ENCODE measurements around the gene KIAA1586.
A peak's percentile ranks its signal among the peaks of the same experiment; 100 is the strongest.
"Not testable (repeated sequence)": the region's sequence is repeated elsewhere in the genome, so short reads cannot be mapped to it uniquely, and the experiment has no call there.

Gene KIAA1586

DNA sequence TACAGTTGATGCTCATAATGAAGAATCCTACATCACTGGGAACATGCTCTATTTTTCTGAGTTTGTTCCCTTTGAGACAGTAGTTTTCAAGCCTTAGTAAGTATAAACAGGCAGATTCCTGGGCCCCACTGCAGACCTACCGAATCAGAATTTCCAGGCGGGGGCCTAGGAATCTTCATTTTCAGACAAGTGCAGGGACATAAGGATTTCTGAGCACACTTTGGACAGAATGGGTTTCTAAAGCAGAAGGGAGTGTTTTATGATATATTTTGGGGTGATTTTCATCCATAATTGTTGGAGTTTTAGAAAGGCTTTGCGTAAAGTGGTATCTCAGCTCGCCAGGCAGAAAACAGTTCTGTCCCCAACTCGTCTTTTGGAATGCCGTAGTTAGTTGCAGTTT, 1.4 kb downstream of the KIAA1586 start:
- DNase-seq: not testable (repeated sequence)

DNA sequence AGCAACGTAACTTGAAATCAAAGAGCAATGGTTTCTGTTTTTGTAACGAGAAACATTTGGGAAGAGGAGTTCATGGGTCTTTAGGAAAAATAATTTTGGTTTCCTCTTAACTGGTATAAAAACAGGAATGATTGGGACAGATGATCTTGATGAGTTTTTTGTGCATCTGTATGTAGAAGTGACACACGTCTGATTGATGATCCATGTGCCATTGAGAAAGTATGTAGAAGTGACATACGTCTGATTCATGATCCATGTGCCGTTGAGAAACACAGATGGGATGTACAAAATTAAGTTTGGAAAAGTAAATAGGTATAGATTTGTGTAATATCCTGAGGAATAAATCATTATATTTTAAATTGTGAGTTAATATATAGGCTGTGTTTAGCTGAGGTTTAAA, 2.1 kb downstream of the KIAA1586 start:
- no peak for DNase-seq

DNA sequence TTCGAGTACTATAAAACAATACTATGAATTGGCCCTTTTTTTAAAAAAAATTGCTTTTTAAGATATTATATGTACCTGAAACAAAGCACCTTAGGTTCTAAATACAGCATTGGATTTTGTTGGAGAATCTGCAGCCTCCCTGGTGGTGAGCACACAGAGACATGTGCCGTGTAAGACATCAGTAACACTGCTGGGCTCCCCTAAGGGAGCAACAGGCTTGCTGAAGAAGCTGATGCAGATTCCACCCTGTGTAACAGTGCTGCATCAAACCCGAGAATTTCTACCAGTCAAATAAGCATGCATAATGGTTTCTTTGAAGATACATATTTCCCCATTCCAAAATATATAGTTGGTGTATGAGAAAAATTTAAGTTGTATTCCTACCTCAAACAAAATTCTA, 17.4 kb downstream of the KIAA1586 start:
- no peak for DNase-seq

DNA sequence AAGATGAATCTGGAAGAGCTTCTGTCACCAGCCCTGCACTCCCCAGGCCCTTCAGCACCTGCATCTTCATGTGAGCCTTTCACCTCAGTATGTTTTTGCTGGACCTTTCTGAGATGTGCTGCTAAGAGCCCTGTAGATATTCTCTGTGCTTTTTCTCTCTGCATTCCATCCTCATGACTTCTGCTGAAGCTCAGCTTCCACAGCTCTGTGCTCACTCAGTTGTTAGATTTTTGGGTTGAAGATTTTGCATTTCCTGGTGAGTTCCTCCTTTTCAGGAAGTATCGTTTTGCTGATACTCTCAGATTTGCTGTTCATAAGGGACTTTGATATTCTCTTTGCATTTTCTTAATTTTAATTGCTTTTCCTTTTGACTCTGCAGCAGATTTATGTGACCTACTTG, 18.3 kb downstream of the KIAA1586 start:
- peak; percentile 17 for DNase-seq

DNA sequence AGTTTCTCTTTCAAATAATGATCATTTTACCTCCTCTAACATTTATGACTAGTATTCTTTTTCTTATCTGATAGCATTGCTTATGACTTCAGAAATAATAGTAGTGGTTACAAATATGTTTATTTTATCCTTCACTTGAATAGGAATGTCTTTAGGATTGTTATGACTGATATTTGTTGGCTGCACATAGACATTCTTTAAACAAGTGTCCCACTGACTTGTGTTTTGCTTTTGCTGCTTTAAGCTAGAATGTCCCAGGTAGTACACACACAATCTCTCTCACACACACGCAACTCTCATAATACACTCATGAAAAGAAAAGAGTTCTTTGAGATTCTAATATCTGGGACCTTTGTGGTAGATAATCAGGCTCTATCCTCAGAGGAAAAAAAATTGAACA, 21.6 kb downstream of the KIAA1586 start:
- no peak for DNase-seq

DNA sequence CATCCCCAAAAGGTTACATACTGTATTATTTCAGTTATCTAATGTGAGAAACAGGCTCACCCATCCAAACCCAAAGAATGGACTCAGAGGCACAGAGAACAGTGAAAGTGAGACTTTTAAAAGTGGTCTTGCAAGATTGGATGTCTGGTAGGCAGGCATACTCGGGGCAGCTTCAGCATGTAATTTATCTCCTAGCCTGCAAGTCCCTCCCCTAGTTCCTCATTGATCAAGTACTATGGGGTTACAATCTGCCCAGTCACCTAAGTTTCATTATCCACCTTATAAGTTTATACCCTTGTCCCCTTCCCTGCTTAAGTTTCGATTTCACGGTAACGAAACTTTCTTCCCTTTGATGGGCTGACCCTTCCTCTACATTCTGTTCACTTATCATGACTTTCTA, 22.7 kb downstream of the KIAA1586 start:
- no peak for DNase-seq

DNA sequence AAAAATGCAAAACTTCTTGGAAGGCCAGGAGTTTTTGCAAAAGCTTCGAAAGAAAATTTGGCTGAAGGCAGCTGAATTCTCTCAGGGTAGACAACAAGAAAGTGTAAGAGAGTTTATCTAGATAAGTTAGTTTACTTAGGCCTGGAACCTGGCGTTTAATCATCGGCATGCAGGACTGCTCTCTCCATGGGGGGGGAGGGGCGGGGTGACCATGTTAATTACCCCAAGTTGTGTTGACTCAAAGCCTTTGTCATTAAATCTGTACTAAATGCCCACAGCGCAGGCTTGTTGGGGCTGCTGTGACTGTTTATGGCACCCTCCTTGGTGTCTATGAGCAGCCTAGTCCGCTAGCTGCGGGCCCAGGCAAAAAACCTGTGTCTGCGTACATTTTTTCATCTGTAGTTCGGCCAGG, 23.4 kb downstream of the KIAA1586 start:
- DNase-seq: no peak

DNA sequence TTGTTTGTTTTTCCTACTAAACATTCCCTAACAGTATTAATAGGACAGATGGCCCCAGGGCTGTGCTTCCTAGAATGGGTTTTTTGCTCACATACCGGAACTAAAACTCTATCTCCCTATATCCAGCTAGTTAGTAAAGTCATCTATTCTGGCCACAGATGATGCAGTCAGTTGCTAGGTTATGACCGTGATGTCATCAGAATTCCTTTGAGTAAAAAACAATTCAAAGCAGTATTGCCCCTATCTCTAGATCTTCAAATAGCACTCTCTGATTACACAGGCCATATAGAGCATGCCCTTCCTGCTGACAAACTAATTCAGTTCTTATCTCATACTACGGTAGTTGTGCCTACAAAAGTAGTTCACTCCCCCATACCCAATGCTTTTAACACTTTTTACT, 25.6 kb downstream of the KIAA1586 start:
- DNase-seq: no peak

DNA sequence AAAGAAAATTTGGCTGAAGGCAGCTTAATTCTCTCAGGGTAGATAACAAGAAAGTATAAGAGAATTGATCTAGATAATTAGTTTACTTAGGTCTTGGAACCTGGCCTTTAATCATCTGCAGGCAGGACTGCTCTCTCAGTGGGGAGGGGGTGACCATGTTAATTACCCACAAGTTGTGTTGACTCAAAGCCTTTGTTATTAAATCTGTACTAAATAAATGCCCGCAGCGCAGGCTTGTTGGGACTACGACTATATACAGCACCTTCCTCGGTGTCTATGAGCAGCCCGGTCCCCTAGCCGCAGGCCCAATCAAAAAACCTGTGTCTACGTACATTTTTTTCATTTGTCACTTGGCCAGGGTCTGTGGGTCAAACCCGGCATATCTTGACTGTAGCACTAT, 27.9 kb downstream of the KIAA1586 start:
- DNase-seq: no peak

DNA sequence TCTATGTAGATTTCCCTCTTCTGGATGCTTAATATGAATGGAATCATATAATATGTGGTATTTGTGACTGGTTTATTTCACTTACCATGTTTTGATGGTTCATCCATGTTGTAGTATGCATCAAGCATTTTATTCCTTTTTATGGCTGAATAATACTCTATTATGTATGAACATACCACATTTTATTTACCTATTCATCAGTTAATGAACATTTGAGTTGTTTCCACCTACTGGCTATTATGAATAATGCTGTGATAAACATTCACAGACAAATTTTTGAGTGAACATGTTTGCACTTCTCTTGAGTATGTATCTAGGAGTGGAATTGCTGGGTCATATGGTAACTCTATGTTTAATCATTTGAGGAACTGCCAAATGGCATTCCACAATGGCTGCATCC, 28.6 kb downstream of the KIAA1586 start:
- no peak for DNase-seq

DNA sequence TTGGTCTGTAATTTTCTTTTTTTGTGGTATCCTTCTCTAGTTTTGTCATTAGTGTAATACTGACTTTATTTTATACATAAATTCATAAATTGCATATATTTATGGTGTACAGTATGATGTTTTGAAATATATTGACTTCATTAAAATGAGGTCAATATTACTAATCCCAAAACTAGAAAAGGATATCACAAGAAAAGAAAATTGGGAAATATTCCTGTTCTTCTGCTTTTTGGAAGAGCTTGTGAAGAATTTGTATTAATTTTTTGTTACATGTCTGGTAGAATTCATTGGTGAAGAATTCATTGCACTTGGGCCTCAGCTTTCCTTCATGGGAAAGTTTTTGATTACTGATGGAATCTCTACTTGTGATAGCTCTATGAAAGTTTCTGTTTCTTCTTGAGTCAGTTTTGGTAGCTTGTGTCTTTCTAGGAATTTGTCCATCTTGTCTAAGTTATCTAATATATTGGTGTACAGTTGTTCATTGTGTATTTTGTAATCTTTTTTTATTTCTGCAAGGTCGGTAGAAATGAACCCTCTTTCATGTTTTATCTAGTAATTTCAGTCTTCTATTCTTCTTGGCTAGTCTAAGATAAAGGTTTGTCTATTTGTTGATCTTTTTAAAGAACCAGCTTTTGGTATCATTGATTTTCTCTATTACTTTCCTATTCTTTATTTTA, 32.2 kb downstream of the KIAA1586 start:
- no peak for DNase-seq

DNA sequence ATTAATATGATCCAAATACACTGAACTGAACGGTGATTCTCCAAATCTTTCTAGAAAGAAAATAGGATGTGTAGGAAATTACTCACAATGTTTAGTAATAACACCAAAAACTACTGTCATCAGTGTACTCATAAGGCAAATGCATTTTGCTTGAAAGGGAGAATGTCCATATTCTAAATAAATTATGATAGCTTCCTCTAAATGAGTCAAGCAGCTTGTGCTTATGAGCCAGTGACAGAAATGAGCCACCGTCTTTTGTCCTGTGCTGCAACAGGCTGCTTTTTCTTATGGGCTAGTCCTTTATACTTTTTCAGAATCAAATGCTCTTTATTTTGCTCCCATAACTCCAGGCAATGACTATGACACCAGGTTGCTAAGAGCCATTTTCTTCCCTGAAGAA, 39.0 kb downstream of the KIAA1586 start:
- no peak for DNase-seq

DNA sequence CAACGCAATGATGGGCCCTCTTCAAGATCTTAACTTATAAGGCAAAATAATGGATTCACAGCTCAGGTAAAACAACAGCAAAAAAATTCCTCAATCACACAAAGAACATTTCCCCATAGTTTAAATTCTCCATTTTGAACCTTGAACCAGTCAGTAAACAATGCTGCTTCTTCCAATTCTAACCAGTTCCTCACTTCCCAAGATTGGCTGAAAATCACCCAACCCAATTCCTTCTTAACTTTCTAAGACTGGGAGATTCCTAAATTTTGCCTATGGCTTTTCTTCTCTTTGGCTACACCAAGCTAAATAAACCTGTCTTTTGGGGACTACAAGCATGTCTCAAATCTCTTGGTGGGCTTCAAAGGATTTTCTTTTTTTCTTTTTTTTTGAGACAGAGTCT, 40.4 kb downstream of the KIAA1586 start:
- no peak for DNase-seq

DNA sequence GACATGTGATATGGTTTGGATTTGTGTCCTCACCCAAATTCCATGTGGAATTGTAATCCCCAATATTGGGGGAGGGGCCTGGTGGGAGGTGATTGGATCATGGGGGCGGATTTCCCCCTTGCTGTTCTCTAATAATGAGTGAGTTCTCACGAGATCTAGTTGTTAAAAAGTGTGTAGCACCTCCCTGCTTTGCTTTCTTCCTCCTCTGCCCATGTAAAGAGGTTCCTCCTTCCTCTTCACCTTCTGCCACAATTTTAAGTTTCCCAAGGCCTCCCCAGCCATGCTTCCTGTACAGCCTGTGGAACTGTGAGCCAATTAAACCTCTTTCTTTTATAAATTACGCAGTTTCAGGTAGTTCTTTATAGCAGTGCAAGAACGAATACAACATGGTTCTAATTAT, 41.4 kb downstream of the KIAA1586 start:
- DNase-seq: no peak

DNA sequence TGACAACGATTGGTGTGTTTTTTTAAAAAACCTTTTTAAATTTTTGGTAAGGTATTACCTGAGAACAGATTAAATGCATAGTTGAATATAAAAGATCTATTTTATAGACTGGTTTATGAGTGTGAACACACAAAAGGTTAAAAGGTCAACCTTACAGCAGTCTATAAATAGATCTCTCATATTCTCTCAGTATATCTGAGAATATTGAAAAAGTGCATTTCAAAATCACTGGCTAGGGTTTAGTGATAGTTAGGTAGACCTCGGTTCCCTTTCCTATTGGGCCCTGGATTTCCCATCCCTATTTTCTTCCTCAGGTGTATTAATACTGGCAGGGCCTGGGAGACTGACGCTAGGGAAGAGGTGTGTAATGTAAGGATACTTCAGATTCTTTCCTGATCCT, 42.8 kb downstream of the KIAA1586 start:
- DNase-seq: no peak

DNA sequence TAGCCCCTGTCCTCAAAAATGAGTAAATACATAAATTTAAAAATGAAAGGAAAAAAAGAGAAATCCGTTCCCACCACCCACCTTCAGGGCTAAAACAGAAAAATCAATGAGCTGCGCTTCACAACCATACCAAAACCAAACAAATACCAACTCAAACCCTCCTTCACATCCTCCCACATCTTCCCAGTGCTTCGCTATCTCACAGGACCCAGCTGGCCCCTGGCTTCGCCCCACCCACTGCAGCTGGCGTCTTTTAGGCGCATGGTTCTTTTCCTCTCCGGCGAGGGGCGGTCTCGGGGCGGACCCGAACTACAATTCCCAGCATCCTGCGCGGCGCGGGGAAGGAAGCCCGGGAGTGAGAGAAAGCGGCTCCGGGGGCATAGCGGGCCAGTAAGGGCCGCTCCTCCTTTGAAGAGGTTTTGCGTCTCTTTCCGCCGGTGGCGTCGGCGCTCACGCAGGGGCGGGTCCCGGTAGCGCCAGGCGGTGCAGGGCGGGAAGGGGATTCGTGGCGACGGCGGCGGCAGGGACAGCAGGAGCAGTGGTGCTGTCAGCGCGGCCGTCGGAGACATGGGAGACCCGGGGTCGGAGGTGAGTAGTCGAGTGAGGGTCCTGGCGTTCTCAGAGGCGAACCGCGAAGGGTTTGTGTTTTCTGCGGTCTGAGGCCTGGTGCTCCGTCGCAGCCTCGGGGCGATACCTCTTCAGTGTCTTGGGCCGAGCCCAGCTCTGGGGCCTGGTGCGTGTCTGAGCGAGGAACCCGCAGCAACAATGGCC, 43.4 kb downstream of the KIAA1586 start, which contains the start of gene ZNF451:
Gene ZNF451 (plus strand): TSS at position 502 of the 771 bp plus-strand sequence. CDS start 66 bp downstream, at position 568.
- peak; percentile 93 for DNase-seq

DNA sequence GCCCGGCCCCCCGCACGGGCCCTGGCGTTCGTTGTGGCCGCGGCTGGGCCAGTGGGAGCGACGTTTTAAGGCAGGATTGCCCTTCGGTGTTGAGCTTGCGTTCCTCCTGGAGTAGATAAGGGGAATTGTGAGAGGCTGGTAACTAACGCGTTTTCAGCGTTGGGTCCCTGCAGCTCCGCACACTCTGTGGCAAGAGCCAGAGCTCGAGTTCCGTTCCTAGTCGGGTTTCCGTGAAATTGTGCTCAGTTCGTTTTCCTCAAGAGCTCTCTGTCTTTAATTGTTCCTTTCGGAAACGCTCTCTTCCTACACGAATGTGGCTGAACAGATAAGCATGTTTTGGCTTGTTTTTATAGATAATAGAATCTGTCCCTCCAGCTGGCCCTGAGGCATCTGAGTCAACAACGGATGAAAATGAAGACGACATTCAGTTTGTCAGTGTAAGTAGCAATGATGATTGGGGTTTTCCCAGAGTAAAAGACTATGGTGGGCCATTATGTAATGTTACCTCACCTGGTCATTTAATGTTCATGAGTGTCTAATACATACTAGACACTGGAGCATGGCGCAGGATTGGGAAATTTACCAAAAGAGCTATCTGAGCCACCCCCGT, 44.1 kb downstream of the KIAA1586 start:
- DNase-seq: not testable (repeated sequence)

DNA sequence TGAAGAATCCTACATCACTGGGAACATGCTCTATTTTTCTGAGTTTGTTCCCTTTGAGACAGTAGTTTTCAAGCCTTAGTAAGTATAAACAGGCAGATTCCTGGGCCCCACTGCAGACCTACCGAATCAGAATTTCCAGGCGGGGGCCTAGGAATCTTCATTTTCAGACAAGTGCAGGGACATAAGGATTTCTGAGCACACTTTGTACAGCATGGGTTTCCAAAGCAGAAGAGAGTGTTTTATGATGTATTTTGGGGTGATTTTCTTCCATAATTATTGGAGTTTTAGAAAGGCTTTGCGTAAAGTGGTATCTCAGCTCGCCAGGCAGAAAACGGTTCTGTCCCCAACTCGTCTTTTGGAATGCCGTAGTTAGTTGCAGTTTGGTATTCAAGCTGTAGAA, 44.9 kb downstream of the KIAA1586 start:
- not testable (repeated sequence) for DNase-seq

DNA sequence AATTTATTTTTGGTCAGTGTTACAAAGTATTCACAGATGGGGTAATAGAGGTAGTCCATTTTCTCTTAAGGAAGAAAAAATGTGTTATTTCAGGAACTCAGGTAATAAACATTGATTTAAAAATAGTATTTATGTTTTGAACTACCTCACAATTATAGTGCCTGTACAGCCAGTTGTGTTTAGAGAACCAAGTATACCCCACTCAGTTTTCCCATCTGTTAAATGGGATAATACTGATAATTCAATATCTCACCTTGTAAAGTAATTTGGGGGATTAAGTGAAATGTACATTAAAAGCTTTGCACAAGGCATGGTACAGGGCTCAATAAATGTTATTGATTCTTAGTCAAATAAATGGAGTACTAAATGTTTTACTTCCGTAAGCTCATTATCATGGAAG, 48.2 kb downstream of the KIAA1586 start:
- no peak for DNase-seq

DNA sequence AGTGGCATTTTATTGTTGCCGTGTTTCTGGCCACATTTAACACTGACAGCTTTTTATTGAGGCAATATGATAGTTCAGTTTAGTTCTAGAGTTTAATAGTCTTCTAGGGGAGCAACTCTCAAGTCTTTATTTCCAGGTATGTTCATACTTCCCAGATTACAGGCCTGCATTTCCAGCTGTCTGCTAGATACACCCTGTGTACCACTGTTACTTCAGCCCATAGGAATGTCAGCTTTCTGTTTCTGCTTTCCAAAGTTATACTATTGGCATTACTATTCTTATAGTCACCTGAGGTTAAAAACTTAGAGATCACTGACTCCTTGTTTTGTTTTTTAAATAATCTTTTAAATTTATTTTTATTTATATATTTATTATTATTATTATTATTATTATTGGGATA, 51.1 kb downstream of the KIAA1586 start:
- DNase-seq: no peak

DNA sequence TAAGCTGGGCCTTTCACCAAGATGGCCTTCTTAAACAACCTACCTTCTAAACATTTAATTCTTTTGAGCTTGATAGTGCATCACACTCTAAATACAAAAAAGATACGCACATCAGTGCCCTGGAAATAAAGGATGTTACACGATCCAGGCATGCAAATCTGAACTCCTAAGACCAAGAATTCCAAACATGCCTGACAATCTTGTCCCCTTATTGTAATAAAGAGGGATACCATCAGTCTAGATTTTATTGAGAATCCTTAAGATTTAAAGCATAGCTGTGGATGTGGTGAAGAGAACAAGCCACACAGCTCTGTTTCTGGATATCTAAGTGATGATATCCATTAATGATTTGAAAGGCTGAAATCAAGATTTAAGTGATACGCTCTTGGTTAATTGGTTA, 56.5 kb downstream of the KIAA1586 start:
- DNase-seq: no peak

DNA sequence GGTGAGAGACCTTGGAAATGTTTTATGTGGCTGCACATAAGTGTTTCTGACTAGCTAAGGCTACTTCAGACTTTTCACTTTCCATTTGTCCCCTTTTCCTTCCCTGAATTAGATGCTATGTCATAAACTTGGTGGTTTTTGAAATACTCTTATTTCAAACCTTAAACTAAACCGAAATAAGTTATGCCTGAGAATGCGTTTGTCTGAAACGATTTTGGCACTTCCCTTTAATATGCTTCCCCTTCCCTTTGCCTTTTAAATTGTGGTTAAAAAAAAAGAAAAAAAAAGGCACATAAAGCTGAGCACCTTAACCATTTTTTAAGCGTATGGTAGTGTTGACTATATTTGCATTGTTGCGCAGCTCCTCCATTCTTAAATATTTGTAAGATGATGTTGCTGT, 57.8 kb downstream of the KIAA1586 start:
- DNase-seq: no peak
